AG08396 (cell line): Measurements from ENCODE around the gene PHOSPHO1.
A peak's percentile ranks its signal among the peaks of the same experiment; 100 is the strongest.
"Not testable (repeated sequence)": the region's sequence is repeated elsewhere in the genome, so short reads cannot be mapped to it uniquely, and the experiment has no call there.

ENCODE experiments used
- DNase-seq: peaks from one replicate; pipeline ENCODE4 v3.0.0; 2012; ENCODE audit warnings: low spot score, mixed read lengths

The PHOSPHO1 gene

DNA sequence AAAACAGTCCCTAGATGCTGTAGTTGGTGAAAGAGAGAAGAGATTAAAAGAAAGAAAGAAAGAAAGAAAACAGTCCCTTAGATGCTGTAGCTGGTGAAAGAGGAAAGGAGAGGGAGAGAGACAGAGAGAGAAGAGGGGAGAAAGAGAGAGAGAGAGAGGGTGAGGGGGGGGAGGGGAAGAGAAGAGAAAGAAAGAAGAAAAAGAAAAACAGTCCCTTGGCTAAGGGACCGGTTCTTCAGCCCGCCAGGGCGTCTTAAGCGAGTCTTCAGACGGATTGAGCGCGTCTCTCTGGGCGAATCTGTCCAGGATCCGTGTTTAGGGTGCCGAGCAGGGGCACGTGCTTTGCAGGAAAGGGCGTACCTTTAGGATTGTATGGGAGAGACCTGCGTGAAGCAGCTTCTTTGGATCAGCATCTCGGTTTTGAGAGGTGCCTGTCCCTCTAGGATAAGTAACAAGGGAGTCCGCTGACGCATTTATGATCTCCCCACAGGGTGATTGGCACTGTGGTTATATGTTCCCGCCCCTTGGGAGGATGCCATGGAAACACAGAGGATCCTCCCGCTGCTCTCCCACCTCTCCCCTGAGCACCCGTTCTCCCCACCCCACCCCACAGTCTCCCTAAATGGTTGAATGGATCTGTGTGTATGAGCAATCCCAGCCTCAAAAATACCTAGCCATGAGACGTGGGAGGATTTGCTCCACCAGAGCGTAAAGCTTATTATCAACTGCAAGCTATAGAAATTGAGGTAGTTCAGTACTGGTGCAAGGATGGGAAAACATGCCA lies 36.9 kb downstream of the PHOSPHO1 start:
- DNase-seq: peak; percentile 45

- DNase-seq: peak; percentile 53
Measured at GRCh38 chr17:49191917-49192741, 38.5 kb downstream of the PHOSPHO1 start.

- no peak for DNase-seq
Measured at GRCh38 chr17:49191409-49191916, 39.1 kb downstream of the PHOSPHO1 start.

- DNase-seq: no peak
Measured at GRCh38 chr17:49190932-49191331, 39.7 kb downstream of the PHOSPHO1 start.

DNA sequence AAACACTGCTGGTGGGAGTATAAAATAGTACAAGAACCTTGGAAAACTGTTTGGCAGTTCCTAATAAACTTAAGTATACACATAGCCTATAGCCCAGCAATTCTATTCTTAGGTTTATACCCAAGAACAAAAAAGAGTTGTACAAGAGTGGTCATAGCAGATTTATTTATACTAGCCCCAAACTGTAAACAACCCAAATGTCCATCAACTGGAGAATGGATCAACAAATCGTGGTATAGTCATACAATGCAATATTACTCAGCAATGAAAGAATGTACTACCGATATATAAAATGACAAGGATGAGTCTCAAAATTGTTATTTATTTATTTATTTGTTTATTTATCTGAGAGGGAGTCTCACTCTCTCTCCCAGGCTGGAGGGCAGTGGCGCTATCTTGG lies 43.3 kb downstream of the PHOSPHO1 start:
- no peak for DNase-seq

GRCh38 chr17:49185381-49185780 lies 45.2 kb downstream of the PHOSPHO1 start:
- DNase-seq: not testable (repeated sequence)

DNA sequence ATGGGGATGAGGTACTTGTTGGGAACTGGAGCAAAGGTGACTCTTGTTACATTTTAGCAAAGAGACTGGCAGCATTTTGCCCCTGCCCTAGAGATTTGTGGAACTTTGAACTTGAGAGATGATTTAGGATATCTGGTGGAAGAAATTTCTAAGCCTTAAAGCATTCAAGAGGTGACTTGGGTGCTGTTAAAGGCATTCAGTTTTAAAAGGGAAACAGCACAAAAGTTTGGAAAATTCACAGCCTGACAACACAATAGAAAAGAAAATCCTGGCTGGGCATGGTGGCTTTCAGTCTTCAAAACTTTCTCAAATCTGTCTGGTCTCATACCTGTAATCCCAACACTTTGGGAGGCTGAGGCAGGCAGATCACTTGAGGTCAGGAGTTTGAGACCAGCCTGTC lies 46.1 kb downstream of the PHOSPHO1 start:
- DNase-seq: not testable (repeated sequence)

DNA sequence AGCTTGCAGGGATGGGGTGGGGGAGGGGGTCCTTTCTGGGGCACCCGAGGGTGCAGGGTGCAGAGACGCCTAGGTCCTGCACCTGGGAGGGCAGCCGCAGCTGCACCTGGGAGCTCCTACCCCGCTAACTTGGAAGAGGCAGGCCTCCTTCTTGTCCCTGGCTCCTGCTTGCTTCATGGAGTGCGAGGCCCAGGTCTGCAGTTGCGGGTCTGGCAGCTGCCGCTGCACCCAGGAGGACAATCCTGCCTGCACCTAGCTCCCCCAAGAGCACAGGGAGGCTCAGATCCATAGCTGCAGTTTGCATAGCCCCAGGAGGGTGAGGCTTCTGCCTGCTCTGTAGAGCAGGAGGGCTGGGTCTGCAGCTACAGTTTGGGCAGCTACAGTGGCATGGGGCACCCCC lies 46.8 kb downstream of the PHOSPHO1 start:
- DNase-seq: no peak

DNA sequence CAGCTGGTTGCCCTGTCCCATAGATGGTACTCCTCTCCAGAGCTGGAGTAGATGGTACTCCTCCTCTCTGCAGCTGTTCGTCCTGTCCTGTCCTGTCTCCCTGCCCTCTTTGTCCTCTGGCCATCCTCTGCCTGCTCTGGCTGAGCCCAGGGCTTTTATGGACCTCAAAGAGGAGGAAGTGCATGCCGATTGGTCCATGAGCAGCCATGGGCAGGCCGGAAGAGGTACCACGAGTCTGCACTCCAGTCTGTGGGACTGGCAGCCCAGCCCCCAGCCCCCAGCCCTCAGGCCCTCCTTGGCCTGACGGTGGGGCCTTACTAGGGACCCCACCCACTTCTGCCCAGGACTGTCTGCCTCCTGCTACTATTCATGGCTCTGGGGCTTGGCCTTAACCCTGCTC lies 47.2 kb downstream of the PHOSPHO1 start:
- no peak for DNase-seq

GRCh38 chr17:49180998-49181635 lies 49.5 kb downstream of the PHOSPHO1 start:
- no peak for DNase-seq

- DNase-seq: peak; percentile 70
Measured at GRCh38 chr17:49180303-49180702, 50.3 kb downstream of the PHOSPHO1 start.

GRCh38 chr17:49175978-49176377 lies 54.6 kb downstream of the PHOSPHO1 start:
- DNase-seq: not testable (repeated sequence)
